ENCODE measurements around the gene TMTC1.

TMTC1 gene

DNA sequence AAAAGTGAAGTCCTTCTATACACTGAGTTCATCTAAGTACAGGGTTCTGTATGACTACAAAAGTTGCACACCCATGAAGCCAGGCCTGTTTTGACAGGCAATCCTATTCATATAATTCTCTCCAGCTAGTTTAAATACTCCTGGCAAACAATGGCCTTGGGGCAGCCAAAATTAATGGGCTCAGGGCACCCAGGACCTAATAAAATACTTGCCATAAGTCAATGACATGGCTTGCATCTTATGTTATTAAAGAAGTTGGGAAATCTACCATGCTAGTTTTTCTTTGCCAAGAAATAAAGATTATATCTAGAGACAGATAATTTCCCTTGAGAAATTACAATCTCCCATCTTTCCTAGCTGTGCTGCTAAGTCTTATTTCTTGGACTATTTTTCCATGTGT lies 11.1 kb upstream of the TMTC1 start:
- TF ChIP-seq GATA1 (IDR thresholded peaks at IDR 0.05; ENCODE audit: low read depth, low read length) = no peak
- TF ChIP-seq POLR2A (IDR thresholded peaks at IDR 0.05; ENCODE audit: low read length) = no peak
- DNase-seq = no peak

DNA sequence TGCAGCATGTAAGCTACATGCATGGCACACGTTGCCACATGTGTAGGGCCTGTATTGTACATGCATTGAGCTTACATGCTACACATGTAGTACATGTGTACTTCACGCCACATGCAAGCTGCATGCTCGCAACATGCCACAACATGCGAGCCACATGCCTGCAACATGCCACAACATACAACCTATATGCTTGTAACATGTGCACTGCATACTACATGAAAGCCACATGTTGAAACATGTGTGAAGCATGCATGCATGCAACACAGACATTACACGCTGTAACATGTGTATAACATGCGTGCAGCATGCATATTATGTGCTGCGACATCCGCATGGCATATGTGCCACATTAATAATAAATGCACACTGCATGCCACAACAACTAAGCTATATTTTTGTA lies 9.1 kb upstream of the TMTC1 start:
- DNase-seq = no peak
- TF ChIP-seq GATA1 (IDR thresholded peaks at IDR 0.05; ENCODE audit: low read depth, low read length) (no peak), POLR2A (IDR thresholded peaks at IDR 0.05; ENCODE audit: low read length) (no peak)

DNA sequence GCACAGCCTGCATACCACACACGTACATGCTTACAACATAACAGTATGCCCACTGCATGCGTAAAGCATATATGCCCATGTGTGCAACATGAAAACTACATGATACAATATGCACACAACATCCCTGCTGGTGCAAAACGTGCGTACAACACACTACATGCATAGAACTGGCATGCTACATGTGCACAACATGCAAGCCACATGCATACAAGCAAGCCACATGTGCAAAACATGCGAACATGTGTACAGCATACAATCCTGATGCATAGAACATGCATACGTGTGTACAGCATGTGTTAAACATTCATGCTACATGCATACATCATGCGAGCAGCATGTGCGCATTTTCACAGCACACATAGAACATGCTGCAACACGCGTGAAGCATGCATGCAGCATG lies 8.4 kb upstream of the TMTC1 start:
- TF ChIP-seq GATA1 (IDR thresholded peaks at IDR 0.05; ENCODE audit: low read depth, low read length) (no peak), POLR2A (IDR thresholded peaks at IDR 0.05; ENCODE audit: low read length) (no peak)

DNA sequence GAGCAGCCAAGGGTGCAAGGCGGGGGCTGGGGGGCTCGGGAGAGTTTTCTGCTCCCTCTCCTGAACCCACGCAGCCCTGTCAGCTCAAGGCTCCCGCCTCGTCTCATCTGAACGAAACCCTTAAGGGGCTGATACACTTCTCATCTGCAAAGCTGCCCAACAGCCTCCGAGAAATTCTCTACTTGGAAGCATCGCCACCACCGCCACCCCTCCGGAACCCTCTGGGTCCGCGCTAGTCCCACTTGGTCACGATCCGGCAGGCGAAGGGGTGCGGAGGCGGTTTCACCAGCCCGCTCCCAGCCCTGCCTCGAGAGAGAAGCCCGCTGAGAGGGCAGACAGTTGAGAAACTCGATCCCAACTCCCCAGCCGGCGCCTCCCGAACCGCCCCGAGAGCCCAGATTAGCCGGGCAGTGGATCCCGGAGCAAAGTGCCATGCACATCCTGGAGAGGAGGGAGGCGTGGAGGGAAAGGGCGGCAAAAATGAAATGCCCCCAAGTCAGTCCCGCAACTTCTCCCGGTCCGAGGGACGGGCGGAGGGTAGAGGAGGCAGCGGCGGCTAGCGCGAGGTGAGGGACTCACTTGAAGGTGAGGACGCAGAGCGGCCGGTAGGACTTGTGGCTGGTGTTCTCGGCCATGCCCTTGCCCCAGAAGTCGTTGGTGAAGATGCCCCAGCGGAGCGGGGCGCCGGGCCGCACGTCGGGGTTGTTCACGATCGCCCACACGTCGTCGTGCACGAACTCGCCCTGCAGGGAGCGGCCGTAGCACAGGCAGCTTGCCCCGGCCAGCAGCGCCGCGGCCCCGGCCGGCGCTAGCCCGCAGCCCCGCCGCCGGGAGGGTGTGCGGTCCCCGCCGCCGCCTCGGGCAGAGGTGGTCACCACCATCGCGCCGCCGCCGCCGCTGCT lies 620 bp downstream of the TMTC1 start:
- no peak for DNase-seq
- TF ChIP-seq POLR2A (IDR thresholded peaks at IDR 0.05; ENCODE audit: low read length) (no peak), GATA1 (IDR thresholded peaks at IDR 0.05; ENCODE audit: low read depth, low read length) (no peak)

More for the DNA sequence above, 8.4 kb upstream of the TMTC1 start:
- DNase-seq = no peak

DNA sequence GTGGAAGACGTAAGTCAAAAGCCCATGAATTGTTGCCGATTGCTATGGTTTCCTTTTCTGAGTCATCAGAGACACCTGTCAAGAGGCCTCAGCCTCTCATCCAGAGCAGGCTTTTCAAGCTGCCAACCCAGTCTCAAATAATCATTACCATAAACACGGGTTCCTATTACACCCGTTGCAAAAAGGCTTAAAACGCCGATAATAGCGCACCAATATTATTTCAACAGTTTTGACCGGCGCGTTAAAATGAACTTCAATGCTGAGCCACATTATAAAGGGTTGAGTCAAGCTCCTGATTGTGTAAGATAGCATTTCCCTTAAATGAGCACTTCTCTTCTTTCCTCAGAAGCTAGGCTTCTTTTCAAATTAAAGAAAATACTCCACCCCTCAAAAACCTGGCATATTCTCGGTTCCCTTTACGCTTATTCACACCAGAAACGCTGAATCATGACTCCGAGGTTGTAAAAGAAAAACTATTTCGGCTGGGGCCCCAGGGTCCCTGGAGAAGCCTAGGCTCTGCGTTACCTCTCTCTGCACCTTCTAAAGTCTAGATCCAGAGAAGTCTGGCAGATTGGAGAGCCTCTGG lies 1.4 kb downstream of the TMTC1 start:
- no peak for TF ChIP-seq GATA1 (IDR thresholded peaks at IDR 0.05; ENCODE audit: low read depth, low read length)
- no peak for DNase-seq

DNA sequence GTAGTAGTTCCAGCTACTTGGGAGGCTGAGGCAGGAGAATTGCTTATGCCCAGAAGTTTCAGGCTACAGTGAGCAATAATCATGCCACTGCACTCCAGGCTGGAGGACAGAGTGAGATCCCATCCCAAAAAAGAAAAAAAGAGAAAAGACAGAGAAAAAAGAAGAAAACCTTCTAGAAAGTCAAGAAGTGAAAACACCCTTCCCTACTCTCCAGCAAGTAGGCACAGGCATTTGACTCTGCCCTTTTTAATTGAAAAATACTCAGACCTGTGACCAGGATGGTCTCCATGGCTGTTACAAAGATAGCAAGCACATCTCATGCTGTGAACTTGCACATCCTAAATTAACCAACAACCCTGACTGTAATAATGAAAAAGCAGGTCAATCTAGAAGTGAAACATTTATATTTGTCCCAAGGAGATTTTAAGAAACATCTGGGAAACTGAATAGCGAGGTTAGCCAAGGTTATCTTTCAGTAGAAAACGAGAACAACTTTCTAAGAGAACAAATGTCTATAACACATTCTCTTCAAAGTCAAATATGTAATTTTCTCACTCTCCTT lies 2.0 kb downstream of the TMTC1 start:
- no peak for DNase-seq
- TF ChIP-seq GATA1 (IDR thresholded peaks at IDR 0.05; ENCODE audit: low read depth, low read length) (no peak), POLR2A (IDR thresholded peaks at IDR 0.05; ENCODE audit: low read length) (no peak)

DNA sequence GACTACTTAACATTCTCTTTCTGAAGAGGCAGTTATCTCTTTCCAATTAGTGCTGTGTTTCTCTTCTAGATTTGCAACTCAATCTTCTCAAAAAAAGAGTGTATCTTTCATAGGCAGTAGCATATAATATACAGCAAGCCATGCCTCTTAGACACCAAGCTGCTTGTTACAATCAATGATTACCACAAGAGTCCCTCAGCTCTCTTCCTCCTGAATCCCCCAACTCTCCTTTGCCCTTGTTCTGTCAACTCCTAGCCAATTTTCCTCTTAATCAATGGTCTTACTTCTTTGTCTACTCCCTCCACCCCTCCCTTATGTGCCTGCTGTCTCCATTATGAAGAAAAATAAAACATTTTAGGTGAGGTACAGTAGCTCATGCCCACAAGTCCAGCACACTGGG lies 2.6 kb downstream of the TMTC1 start:
- DNase-seq = no peak
- TF ChIP-seq POLR2A (IDR thresholded peaks at IDR 0.05; ENCODE audit: low read length) (no peak), GATA1 (IDR thresholded peaks at IDR 0.05; ENCODE audit: low read depth, low read length) (no peak)

DNA sequence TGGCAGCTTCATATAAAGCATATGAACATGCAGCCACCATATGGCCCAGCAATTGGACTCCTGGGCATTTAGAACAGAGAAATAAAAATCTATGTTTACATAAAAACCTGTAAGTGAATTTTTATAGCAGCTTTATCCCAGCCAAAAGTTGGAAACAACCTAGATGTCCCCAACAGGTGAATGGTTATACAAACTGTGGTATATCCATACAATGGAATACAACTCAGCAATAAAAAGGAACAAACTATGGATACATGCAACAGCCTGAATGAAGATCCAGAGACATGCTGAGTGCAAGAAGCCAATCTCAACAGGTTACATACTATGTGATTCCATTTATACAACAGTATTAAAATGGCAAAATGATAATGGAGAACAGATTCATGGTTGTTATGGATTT lies 3.7 kb downstream of the TMTC1 start:
- TF ChIP-seq POLR2A (IDR thresholded peaks at IDR 0.05; ENCODE audit: low read length) (no peak), GATA1 (IDR thresholded peaks at IDR 0.05; ENCODE audit: low read depth, low read length) (no peak)
- DNase-seq = no peak

DNA sequence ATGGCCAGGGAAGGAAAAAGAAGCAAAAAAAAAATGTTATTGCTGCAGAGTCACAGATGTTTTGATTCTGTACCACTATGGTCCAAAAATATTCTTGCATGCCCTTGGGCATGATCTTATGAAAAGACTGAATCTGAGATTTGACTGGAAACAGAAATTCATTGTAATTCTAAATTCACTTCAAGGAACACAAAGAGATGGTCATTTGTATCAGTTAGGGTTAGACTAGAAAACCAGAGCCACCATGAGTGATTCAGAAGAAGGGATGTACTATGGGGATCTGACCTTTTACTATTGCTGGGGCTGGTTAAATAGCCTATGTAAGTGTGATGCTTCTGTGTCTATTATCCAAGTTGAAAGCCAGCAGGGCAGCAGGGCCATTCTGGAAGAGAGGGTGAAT lies 5.2 kb downstream of the TMTC1 start:
- DNase-seq = no peak
- TF ChIP-seq POLR2A (IDR thresholded peaks at IDR 0.05; ENCODE audit: low read length) (no peak), GATA1 (IDR thresholded peaks at IDR 0.05; ENCODE audit: low read depth, low read length) (no peak)

DNA sequence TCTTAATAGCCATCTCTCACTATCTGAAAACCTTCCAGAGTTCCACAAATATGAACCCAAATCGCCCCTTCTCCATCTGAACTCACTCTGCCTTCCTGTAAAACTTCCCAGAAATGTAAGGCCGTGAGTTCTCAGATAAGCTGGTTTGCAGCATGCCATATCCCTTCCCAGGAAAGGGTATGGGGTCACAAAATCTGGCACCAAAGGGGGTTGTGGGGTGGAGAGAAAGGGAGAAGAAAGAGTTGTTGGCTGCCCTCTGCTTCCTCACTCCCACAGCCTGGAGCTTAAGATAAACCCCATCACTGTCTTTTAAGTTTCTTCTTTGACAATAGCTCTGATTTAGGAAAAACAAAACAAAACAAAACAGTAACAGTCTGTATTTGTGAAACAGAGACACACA lies 10.7 kb downstream of the TMTC1 start:
- TF ChIP-seq POLR2A (IDR thresholded peaks at IDR 0.05; ENCODE audit: low read length) (no peak), GATA1 (IDR thresholded peaks at IDR 0.05; ENCODE audit: low read depth, low read length) (no peak)
- no peak for DNase-seq

DNA sequence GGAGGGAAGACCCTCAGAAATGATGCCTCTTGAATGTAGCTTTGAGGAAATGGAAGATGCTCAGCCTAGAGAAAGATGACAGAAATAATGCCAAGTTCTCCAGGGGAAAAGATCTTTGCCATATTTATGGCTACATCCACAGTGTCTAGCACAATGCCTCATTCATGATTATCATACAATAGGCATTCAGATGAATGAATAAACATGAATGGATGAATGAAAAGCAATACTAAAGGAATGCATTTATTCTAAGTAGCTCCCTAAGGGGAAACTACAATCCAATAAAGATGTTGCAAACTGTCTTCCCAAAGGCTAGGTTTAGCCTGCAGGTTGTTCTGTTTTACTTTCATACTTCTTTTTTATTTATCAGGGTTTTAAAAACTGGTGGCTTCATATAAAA lies 12.0 kb downstream of the TMTC1 start:
- no peak for TF ChIP-seq GATA1 (IDR thresholded peaks at IDR 0.05; ENCODE audit: low read depth, low read length)
- no peak for TF ChIP-seq POLR2A (IDR thresholded peaks at IDR 0.05; ENCODE audit: low read length)
- no peak for DNase-seq

DNA sequence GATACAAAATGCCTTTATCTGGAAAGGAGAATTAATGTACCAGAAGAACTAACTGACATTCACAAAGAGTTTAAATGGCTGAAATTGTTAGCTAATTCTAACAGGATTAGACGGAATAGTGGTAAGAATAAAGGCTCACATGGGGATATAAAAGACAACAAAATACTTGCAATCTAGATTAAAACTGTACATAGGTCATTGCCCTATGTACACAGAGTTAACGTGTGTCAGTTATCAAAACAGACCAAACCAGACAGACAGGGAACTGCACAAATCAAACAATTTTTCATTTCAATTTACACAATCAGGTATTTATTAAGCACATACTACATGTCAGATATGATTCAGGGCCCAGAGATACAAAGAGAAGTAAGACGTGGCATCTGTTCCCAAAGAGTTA lies 12.6 kb downstream of the TMTC1 start:
- DNase-seq = no peak
- TF ChIP-seq POLR2A (IDR thresholded peaks at IDR 0.05; ENCODE audit: low read length) (no peak), GATA1 (IDR thresholded peaks at IDR 0.05; ENCODE audit: low read depth, low read length) (no peak)

DNA sequence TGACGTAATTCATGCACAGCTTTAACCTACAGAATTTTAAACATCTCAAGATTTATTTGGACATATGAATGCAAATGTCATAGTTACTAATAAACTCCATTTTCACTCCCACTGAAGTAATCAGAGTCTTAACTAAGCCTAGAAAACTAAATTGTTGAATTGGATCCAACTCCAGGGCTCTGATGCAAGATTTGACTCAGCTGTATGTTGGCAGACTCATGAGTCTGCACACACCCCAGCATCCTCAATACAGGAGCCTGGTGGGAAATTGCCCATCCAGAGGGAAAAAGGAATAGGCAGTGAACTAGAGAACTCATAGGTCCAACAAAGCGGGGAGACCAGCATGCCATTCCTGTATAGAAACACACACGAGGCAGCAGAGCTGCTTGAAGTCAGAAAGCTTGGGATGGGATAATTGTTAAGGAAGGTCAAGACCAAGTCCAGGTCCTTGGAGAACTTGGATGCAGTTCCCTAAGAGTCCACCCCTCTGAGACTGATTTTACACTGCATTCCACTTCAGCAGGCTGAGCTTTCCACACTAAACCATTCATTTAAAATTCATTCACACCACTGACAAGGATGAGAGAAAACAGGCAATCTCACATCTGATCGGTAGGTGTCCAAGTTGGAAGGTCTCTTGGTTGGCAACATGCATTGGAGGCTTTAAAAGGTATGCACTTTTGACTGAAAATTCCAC lies 14.4 kb downstream of the TMTC1 start:
- no peak for DNase-seq
- TF ChIP-seq POLR2A (IDR thresholded peaks at IDR 0.05; ENCODE audit: low read length) (no peak), GATA1 (IDR thresholded peaks at IDR 0.05; ENCODE audit: low read depth, low read length) (no peak)

DNA sequence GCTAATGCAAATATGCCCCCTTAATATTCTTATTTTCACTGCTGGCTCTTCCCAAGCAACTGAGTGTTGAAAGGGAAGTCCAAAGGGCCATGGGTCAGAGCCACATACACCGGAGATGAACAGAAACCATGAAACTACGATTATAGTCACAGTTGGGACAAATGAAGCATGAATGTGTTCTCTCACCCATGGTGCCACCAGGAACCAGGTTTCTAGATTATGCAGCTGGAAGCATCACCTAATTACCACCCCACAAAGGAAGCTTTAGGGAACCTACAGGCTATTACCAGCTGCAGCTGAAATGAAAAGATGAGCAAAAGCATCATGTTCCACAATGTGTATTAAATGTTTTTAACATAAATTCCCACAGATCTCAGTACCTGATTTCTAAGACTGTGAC lies 15.4 kb downstream of the TMTC1 start:
- no peak for DNase-seq

More for the DNA sequence above, 15.4 kb downstream of the TMTC1 start:
- no peak for TF ChIP-seq GATA1 (IDR thresholded peaks at IDR 0.05; ENCODE audit: low read depth, low read length)
- no peak for TF ChIP-seq POLR2A (IDR thresholded peaks at IDR 0.05; ENCODE audit: low read length)
